ENCODE data around the gene ZBTB6.

- no peak for TF ChIP-seq CTCF (IDR thresholded peaks at IDR 0.05)
- TF ChIP-seq POLR2A (IDR thresholded peaks at IDR 0.05), result no peak
Observed at GRCh38 chr9:122955961-122956360, 42.8 kb upstream of the ZBTB6 start.

Data from lower leg skin (tissue), 3 donors.